ENCODE results near the gene TSN.
A peak's percentile ranks its signal among the peaks of the same experiment; 100 is the strongest.
"Not testable (repeated sequence)": the region's sequence is repeated elsewhere in the genome, so short reads cannot be mapped to it uniquely, and the experiment has no call there.

Gene TSN

DNA sequence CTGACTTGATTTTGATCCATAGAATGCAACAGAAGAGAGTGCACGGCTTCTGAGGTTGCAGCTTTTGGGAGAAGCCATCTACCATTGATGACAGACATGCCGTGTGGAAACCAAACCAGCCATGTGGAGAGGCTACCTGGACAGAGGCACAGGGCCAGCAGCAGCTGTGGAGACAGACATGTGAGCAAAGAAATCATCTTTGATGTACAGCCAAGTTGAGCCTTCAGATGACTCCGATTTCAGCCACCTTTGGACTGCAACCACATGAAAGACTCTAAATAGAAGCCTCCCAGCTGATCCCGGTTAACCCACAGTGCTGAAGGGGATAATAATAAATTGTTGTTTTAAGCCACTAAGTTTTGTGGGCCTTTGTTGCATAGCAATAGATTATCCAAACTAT is 54.2 kb downstream of the TSN start:
- no peaks in the 10 kb centered on the region for H3K9me3 ChIP-seq (ENCODE audit: control insufficient read depth, insufficient read depth, low read depth, low read length)
- ChIA-PET POLR2A (no interaction called here), CTCF (interaction anchor here (0.6 to 1.2 kb wide), 7 partner anchors 10 to 491 kb away, joined by 3 to 5 read pairs (median 4); no protein-coding TSS in a partner anchor)
- no peak overlapping the region for H3K4me3 ChIP-seq (ENCODE audit: low read depth, low read length)
- TF ChIP-seq ZSCAN30 (tag by site-specific recombination; IDR thresholded peaks at IDR 0.05) (no peak), ZNF416 (tag by site-specific recombination; IDR thresholded peaks at IDR 0.05) (no peak)
- peaks cover 3% of the 10 kb centered on the region for H3K4me1 ChIP-seq (ENCODE audit: control insufficient read depth, insufficient read depth, low read length)
- H3K36me3 ChIP-seq (ENCODE audit: control insufficient read depth in 2 of 2, insufficient read depth in 1 of 2, low read length in 2 of 2), result no peaks in the 10 kb centered on the region
- H3K27ac ChIP-seq (ENCODE audit: extremely low read depth, low read depth, low read length), result no peak overlapping the region

DNA sequence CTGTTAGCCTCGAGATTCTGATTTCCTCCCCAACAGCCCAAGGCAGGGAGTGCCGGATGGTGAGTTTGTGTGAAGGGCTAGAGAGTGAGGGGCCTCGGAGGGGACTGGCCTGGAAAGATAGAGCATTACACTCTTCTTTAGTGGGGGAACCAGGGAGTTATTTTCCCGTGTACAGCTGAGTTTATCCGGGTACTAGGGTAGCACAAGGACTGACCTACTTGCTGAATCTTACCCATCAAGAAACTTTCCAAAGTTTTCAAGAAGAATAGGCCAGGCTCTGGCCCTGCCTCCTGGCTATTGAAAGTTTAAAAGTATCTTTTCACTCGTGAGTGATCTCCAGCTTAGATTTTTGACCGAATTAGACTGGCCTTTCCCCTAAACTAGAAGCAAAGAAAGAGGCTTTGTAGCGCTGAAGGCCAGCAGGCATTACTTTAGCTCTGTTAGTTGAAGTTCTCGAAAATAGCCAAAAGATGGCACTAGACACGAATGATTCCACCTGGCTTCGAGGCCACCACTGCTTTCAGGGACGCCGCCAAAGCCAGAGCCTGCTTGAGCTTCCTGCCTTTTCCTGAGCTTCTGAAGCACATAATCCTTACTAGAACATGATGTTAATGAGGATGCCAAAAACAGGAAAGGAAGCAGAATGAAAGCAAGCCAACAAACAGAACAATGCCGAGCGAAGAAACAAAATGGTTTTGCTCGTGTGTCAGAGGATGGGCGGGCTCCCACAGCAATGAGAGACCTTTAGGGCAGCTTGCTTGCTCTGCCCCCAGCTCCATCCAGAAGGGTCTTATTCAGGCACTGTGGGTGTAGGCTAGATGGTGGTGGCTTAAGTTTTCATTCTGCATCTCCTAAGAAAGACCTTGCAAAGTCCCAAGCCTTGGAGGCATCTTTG is 55.8 kb downstream of the TSN start:
- ChIA-PET POLR2A (no interaction called here), CTCF (interaction anchor here (0.5 to 1.3 kb wide), 29 partner anchors 8 to 1831 kb away, joined by 3 to 8 read pairs (median 3); no protein-coding TSS in a partner anchor)
- Histone ChIP-seq H3K9me3 (ENCODE audit: control insufficient read depth, insufficient read depth, low read depth, low read length) (no peaks in the 10 kb centered on the region), H3K27ac (ENCODE audit: extremely low read depth, low read depth, low read length) (no peak overlapping the region), H3K4me3 (ENCODE audit: low read depth, low read length) (no peak overlapping the region), H3K36me3 (ENCODE audit: control insufficient read depth in 2 of 2, insufficient read depth in 1 of 2, low read length in 2 of 2) (no peaks in the 10 kb centered on the region), H3K4me1 (ENCODE audit: control insufficient read depth, insufficient read depth, low read length) (no peaks in the 10 kb centered on the region)
- TF ChIP-seq, protein P1, sequence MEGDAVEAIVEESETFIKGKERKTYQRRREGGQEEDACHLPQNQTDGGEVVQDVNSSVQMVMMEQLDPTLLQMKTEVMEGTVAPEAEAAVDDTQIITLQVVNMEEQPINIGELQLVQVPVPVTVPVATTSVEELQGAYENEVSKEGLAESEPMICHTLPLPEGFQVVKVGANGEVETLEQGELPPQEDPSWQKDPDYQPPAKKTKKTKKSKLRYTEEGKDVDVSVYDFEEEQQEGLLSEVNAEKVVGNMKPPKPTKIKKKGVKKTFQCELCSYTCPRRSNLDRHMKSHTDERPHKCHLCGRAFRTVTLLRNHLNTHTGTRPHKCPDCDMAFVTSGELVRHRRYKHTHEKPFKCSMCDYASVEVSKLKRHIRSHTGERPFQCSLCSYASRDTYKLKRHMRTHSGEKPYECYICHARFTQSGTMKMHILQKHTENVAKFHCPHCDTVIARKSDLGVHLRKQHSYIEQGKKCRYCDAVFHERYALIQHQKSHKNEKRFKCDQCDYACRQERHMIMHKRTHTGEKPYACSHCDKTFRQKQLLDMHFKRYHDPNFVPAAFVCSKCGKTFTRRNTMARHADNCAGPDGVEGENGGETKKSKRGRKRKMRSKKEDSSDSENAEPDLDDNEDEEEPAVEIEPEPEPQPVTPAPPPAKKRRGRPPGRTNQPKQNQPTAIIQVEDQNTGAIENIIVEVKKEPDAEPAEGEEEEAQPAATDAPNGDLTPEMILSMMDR (tag by site-specific recombination; IDR thresholded peaks at IDR 0.05), result peak; percentile 32; the same call in 1 of the 2 replicates
- TF ChIP-seq ZNF600 (tag by site-specific recombination; IDR thresholded peaks at IDR 0.05), result no peak
- TF ChIP-seq ZNF654 (tag by site-specific recombination; IDR thresholded peaks at IDR 0.05; ENCODE audit: low read depth), result peak; percentile 80
- no peak for TF ChIP-seq ZNF501 (tag by site-specific recombination; IDR thresholded peaks at IDR 0.05)

DNA sequence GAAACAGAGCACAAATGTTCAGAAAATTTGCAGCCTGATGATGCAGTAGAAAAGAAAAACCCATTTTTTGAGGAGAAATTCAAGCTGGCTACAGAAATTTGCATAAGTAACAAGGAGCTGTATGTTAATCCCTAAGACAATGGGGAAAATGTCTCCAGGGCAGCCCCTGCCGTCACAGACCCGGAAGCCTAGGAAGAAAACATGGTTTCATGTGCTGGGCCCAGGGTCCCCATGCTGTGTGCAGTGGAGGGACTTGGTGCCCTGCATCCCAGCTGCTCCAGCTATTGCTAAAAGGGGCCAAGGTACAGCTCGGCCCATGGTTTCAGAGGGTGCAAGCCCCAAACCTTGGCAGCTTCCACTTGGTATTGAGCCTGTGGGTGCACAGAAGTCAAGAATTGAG is 57.6 kb downstream of the TSN start:
- H3K27ac ChIP-seq (ENCODE audit: extremely low read depth, low read depth, low read length); H3K9me3 ChIP-seq (ENCODE audit: control insufficient read depth, insufficient read depth, low read depth, low read length); POLR2A ChIA-PET; H3K4me3 ChIP-seq (ENCODE audit: low read depth, low read length); H3K4me1 ChIP-seq (ENCODE audit: control insufficient read depth, insufficient read depth, low read length); H3K36me3 ChIP-seq (ENCODE audit: control insufficient read depth in 2 of 2, insufficient read depth in 1 of 2, low read length in 2 of 2): not testable (repeated sequence)
- CTCF ChIA-PET, result interaction anchor here (1.1 kb wide), 1 partner anchor 84 kb away, joined by 4 read pairs; no protein-coding TSS in a partner anchor

DNA sequence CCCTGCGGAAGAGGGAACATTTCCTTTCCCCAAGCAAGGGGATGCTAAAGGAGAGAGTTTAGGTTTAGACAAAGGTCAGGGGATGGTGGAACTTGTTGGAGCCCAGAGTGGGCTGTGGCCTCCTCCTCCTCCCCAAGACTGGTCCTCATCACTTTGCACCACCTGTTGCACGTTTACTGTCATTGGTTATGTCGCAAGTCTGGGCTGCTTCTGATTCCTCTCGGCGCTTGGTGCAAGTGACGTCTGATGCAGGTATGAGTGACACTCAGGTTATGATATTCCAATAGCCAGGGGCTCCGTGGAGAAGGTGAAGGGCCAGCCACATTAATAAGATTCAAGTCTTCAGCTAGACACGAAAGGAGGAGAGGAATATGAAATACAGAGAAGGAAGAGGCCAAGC is 59.8 kb downstream of the TSN start:
- POLR2A ChIA-PET, result no interaction called here
- H3K27ac ChIP-seq (ENCODE audit: extremely low read depth, low read depth, low read length), result no peak overlapping the region
- no peak overlapping the region for H3K4me3 ChIP-seq (ENCODE audit: low read depth, low read length)
- TF ChIP-seq, protein P2, sequence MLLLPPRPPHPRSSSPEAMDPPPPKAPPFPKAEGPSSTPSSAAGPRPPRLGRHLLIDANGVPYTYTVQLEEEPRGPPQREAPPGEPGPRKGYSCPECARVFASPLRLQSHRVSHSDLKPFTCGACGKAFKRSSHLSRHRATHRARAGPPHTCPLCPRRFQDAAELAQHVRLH (tag by site-specific recombination; IDR thresholded peaks at IDR 0.05), result no peak
- TF ChIP-seq ZNF514 (tag by site-specific recombination; IDR thresholded peaks at IDR 0.05), result no peak
- no peak for TF ChIP-seq ZNF302 (tag by site-specific recombination; IDR thresholded peaks at IDR 0.05; ENCODE audit: low read depth)
- TF ChIP-seq ZNF239 (tag by site-specific recombination; IDR thresholded peaks at IDR 0.05), result no peak
- TF ChIP-seq, protein P3, sequence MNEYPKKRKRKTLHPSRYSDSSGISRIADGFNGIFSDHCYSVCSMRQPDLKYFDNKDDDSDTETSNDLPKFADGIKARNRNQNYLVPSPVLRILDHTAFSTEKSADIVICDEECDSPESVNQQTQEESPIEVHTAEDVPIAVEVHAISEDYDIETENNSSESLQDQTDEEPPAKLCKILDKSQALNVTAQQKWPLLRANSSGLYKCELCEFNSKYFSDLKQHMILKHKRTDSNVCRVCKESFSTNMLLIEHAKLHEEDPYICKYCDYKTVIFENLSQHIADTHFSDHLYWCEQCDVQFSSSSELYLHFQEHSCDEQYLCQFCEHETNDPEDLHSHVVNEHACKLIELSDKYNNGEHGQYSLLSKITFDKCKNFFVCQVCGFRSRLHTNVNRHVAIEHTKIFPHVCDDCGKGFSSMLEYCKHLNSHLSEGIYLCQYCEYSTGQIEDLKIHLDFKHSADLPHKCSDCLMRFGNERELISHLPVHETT (tag by site-specific recombination; IDR thresholded peaks at IDR 0.05), result no peak
- TF ChIP-seq, protein P4, sequence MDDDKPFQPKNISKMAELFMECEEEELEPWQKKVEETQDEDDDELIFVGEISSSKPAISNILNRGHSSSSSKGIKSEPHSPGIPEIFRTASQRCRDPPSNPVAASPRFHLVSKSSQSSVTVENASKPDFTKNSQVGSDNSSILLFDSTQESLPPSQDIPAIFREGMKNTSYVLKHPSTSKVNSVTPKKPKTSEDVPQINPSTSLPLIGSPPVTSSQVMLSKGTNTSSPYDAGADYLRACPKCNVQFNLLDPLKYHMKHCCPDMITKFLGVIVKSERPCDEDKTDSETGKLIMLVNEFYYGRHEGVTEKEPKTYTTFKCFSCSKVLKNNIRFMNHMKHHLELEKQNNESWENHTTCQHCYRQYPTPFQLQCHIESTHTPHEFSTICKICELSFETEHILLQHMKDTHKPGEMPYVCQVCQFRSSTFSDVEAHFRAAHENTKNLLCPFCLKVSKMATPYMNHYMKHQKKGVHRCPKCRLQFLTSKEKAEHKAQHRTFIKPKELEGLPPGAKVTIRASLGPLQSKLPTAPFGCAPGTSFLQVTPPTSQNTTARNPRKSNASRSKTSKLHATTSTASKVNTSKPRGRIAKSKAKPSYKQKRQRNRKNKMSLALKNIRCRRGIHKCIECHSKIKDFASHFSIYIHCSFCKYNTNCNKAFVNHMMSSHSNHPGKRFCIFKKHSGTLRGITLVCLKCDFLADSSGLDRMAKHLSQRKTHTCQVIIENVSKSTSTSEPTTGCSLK (tag by site-specific recombination; IDR thresholded peaks at IDR 0.05), result no peak
- no peak for TF ChIP-seq ZNF600 (tag by site-specific recombination; IDR thresholded peaks at IDR 0.05)
- no peak for TF ChIP-seq ZNF626 (tag by site-specific recombination; IDR thresholded peaks at IDR 0.05)
- TF ChIP-seq ZNF426 (tag by site-specific recombination; IDR thresholded peaks at IDR 0.05), result no peak
- TF ChIP-seq SCRT2 (tag by site-specific recombination; IDR thresholded peaks at IDR 0.05), result peak; percentile 80
- peak; percentile 43; the same call in 1 of the 2 replicates for TF ChIP-seq SCRT1 (tag by site-specific recombination; IDR thresholded peaks at IDR 0.05; ENCODE audit: borderline replicate concordance)
- no peak for TF ChIP-seq ZNF133 (tag by site-specific recombination; IDR thresholded peaks at IDR 0.05)
- no peak for TF ChIP-seq ZNF16 (tag by site-specific recombination; IDR thresholded peaks at IDR 0.05; ENCODE audit: low read depth)
- no peaks in the 10 kb centered on the region for H3K36me3 ChIP-seq (ENCODE audit: control insufficient read depth in 2 of 2, insufficient read depth in 1 of 2, low read length in 2 of 2)
- H3K9me3 ChIP-seq (ENCODE audit: control insufficient read depth, insufficient read depth, low read depth, low read length), result no peaks in the 10 kb centered on the region
- CTCF ChIA-PET, result no interaction called here
- no peaks in the 10 kb centered on the region for H3K4me1 ChIP-seq (ENCODE audit: control insufficient read depth, insufficient read depth, low read length)

Data from HEK293 (cell line).